Thyroid gland (tissue), 4 donors: Measurements from ENCODE around the gene C6orf141. TPM values are rescaled to one million over a fixed set of nuclear protein-coding genes. Genes with fewer than 3 reads are reported as not detected.

Experiments used
- DNase-seq, 2 donors: peaks; one replicate each; pipeline ENCODE4 v3.0.0-alpha.2; 2019
- H3K27ac ChIP-seq, 3 donors: fragments of 200-600 bp; sonication (generic); 1 replicate in 2 of 3; 2 replicates in 1 of 3; pipeline ENCODE4 v1.5.1; 2016 to 2019; ENCODE audit warnings: mild to moderate bottlenecking in 1 of 3, moderate library complexity in 1 of 3
- H3K27me3 ChIP-seq: fragments of 200-600 bp; sonication (generic); one replicate; pipeline ENCODE4 v1.5.1; 2019
- H3K36me3 ChIP-seq, 2 donors: fragments of 200-600 bp; sonication (generic); one replicate each; pipeline ENCODE4 v1.5.1; 2016 to 2019
- H3K4me1 ChIP-seq, 2 donors: fragments of 200-600 bp; sonication (generic); one replicate each; pipeline ENCODE4 v1.5.1; 2017 to 2019
- H3K4me3 ChIP-seq, 3 donors: fragments of 200-600 bp; sonication (generic); replicated peaks in 1 of 3; 1 replicate in 2 of 3; 2 replicates in 1 of 3; pipeline ENCODE4 v1.5.1; 2016; ENCODE audit warnings: mild to moderate bottlenecking in 1 of 3
- H3K9me3 ChIP-seq: fragments of 200-600 bp; sonication (generic); one replicate; pipeline ENCODE4 v1.5.1; 2017
- POLR2A ChIP-seq, 2 donors: fragments of 450-650 bp; IDR thresholded peaks; one replicate each; pipeline ENCODE4 v1.6.1; 2017; ENCODE audit warnings: antibody characterized with exemption in 2 of 2, mild to moderate bottlenecking in 2 of 2, moderate library complexity in 1 of 2
- WGBS, 2 donors: methylation state at CpG; one replicate each; pipeline ENCODE4 v1.1.5; 2017; 5-methylcytosine and 5-hydroxymethylcytosine counted together
- intact Hi-C: fragments of 100-400 bp; cut with DNase I; formaldehyde crosslinking; loops from one replicate; pipeline ENCODE4 v1.15.1; 2023
- total RNA-seq, 4 donors: library from RNA; depleted of rRNA; stranded (reverse); fragments of >200 nt; gene quantifications; one replicate each; pipeline ENCODE4 v1.2.3, GENCODE V29; 2016
- TF ChIP-seq, protein P1 (sequence below), 6 experiments: fragments of 200-600 bp in 3 of 6; fragments of 450-650 bp in 3 of 6; sonication (generic) in 3 of 6; IDR thresholded peaks; one replicate each; pipeline ENCODE4 v1.5.1; 2016 to 2019; ENCODE audit warnings: antibody characterized with exemption in 6 of 6, mild to moderate bottlenecking in 2 of 6, inconsistent platforms in 1 of 6, moderate library complexity in 1 of 6

The C6orf141 gene
- total RNA-seq, 4 donors from 2014 or later: 7.4 to 19.8 (median 11.3) TPM

DNA sequence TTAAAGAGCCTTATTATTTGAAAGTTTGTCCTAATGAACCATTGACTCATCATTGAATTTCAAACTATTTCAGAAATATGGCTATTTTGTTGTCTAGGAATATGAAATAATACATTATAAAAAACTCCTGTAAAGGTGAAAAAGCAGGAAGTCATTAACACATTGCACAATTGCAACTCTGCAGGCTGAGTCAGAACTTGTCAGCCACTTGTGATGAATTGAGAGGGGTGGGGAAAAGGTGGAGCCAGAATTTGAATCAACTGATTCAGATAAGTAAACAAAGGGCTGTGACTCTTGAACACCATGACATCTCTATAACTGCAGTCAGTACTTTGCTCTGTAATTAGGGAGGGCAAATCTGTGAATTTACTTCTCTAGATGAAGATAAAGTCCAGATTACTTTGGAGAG, 6.0 kb downstream of the C6orf141 start:
- Histone ChIP-seq H3K27me3 (no peaks in the 10 kb centered on the region), H3K27ac (no peak overlapping the region), H3K9me3 (no peaks in the 10 kb centered on the region), H3K4me1 (peaks cover 3 to 5% of the 10 kb centered on the region in 2 donors), H3K36me3 (no peaks in the 10 kb centered on the region), H3K4me3 (no peak overlapping the region)
- DNase-seq: no peak
- TF ChIP-seq POLR2A (IDR thresholded peaks at IDR 0.05): peak in 1 of 2 donors; percentile 17
- TF ChIP-seq, protein P1, sequence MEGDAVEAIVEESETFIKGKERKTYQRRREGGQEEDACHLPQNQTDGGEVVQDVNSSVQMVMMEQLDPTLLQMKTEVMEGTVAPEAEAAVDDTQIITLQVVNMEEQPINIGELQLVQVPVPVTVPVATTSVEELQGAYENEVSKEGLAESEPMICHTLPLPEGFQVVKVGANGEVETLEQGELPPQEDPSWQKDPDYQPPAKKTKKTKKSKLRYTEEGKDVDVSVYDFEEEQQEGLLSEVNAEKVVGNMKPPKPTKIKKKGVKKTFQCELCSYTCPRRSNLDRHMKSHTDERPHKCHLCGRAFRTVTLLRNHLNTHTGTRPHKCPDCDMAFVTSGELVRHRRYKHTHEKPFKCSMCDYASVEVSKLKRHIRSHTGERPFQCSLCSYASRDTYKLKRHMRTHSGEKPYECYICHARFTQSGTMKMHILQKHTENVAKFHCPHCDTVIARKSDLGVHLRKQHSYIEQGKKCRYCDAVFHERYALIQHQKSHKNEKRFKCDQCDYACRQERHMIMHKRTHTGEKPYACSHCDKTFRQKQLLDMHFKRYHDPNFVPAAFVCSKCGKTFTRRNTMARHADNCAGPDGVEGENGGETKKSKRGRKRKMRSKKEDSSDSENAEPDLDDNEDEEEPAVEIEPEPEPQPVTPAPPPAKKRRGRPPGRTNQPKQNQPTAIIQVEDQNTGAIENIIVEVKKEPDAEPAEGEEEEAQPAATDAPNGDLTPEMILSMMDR (IDR thresholded peaks at IDR 0.05): no peak
- intact Hi-C loops: no loop called here

DNA sequence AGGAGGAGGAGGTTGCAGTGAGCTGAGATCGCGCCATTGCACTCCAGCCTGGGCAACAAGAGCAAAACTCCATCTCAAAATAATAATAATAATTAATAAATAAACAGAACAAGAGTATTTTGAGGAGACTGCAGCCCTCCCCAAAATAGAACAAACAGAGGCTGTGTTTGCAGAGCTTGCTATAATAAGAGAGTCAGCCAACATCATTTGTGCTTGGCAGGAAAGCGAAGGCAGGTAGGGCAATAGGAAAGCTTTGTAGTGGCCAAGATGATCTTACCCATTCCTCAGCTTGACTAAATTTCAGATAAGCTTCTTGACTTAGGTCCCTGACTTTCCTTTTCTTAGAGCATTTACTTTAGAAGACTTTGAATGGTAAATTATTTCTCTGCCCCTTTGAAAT, 6.7 kb downstream of the C6orf141 start:
- TF ChIP-seq, protein P1 (IDR thresholded peaks at IDR 0.05): no peak
- no peak for TF ChIP-seq POLR2A (IDR thresholded peaks at IDR 0.05)
- H3K27me3 ChIP-seq: no peaks in the 10 kb centered on the region
- H3K4me3 ChIP-seq: no peak overlapping the region
- H3K9me3 ChIP-seq: no peaks in the 10 kb centered on the region
- WGBS, 2 donors: 86 to 96% methylated on average over 3 of the region's 3 CpGs
- H3K4me1 ChIP-seq: no peaks in the 10 kb centered on the region
- intact Hi-C loops: no loop called here
- H3K36me3 ChIP-seq: no peaks in the 10 kb centered on the region
- DNase-seq: no peak
- H3K27ac ChIP-seq: no peak overlapping the region

DNA sequence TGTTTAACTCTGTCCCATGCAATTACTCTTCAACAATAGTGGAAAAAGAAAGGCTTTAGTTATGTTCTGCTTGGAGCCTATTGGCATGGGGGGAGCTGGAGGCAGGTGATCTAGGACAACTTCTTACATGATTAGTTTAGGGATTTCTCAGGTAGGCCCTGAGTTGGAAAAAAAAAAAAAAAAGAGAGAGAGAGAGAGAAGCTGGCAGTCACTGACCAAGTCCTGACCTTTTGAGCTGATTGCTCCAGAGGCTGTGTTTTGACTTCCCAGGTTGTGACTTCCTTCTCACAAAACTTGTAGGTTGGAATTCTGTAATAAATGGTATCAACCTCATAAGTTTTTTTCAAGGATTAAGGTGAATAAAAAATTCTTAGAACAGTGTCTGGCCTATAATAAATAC, 7.8 kb downstream of the C6orf141 start:
- Histone ChIP-seq H3K27ac (no peak overlapping the region), H3K27me3 (no peaks in the 10 kb centered on the region), H3K4me1 (no peaks in the 10 kb centered on the region), H3K4me3 (no peak overlapping the region), H3K9me3 (no peaks in the 10 kb centered on the region), H3K36me3 (no peaks in the 10 kb centered on the region)
- intact Hi-C loops: no loop called here
- DNase-seq: no peak
- TF ChIP-seq, protein P1 (IDR thresholded peaks at IDR 0.05): no peak
- no peak for TF ChIP-seq POLR2A (IDR thresholded peaks at IDR 0.05)

DNA sequence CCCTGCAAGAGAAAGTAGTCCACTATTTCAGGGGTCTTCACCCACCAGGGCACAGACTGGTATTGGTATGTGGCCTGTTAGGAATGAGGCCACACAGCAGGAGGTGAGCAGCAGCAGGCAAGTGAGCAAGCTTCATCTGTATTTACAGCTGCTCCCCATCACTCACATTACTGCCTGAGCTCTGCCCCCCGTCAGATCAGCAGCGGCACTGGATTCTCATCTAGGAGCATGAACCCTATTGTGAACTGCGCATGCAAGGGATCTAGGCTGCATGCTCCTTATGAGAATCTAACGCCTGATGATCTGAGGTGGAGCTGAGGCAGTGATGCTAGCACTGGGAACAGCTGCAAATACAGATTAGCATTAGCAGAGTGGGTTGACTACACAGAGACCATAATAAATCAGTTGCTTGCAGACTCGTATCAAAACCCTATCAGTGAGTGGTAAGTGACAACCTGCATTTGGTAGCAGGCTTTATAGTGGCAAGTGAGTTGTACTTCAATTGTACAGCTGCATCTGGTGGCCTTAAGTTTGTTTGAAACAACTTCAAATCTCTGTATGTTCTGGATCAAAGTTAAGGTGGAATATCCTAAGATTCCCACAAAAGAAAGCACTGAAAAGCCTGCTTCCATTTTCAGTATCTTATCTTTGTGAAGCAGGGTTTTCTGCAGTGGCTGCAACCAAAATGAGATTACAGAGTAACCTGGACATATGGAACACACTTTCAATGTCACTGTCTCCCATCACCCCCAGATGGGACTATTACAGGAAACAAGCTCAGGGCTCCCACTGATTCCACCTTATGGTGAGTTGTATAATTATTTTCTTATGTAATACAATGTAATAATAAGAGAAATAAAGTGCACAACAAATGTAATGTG, 12.8 kb downstream of the C6orf141 start:
- Histone ChIP-seq H3K9me3 (no peaks in the 10 kb centered on the region), H3K27me3 (no peaks in the 10 kb centered on the region), H3K36me3 (no peaks in the 10 kb centered on the region), H3K4me1 (no peaks in the 10 kb centered on the region), H3K4me3 (no peak overlapping the region), H3K27ac (no peak overlapping the region)
- 80 to 84% methylated on average over 5 of the region's 5 CpGs for WGBS, 2 donors
- TF ChIP-seq, protein P1 (IDR thresholded peaks at IDR 0.05): no peak
- no peak for TF ChIP-seq POLR2A (IDR thresholded peaks at IDR 0.05)
- intact Hi-C loops: no loop called here
- no peak for DNase-seq

DNA sequence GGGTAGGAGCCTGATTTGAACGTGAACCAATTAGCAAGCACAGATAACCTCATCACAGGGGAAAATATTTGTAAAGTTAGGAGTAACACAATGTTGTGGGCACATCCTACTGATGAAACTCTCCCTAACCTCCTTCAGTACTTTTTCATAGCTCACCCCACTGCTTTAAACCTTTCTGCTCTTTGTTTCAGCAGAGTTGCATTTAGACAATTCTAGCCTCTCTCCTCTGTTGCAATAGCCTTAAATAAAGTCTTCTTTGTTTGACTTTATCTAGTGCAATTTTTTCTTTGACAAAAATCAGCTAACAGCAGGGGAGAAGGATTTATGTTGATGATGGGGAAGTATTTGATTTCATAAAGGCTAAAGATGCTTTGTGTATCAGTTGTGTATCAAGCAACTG, 14.1 kb downstream of the C6orf141 start:
- DNase-seq: no peak
- no peak overlapping the region for H3K4me3 ChIP-seq
- peak overlapping the region in 1 of 3 donors; percentile 20 for H3K27ac ChIP-seq
- H3K4me1 ChIP-seq: no peaks in the 10 kb centered on the region
- intact Hi-C loops: no loop called here
- WGBS, 2 donors: 78 to 86% methylated on average over 1 of the region's 1 CpG
- TF ChIP-seq, protein P1 (IDR thresholded peaks at IDR 0.05): no peak
- TF ChIP-seq POLR2A (IDR thresholded peaks at IDR 0.05): no peak
- no peaks in the 10 kb centered on the region for H3K9me3 ChIP-seq
- H3K36me3 ChIP-seq: no peaks in the 10 kb centered on the region
- H3K27me3 ChIP-seq: no peaks in the 10 kb centered on the region
